Measurements from ENCODE around the gene TMEM243. TPM values are rescaled to one million over a fixed set of nuclear protein-coding genes. Genes with fewer than 3 reads are reported as not detected.
A peak's percentile ranks its signal among the peaks of the same experiment; 100 is the strongest.

The TMEM243 gene
- total and polyA plus RNA-seq, 2 experiments from 2014 or later, result 44.5 to 82.5 TPM

DNA sequence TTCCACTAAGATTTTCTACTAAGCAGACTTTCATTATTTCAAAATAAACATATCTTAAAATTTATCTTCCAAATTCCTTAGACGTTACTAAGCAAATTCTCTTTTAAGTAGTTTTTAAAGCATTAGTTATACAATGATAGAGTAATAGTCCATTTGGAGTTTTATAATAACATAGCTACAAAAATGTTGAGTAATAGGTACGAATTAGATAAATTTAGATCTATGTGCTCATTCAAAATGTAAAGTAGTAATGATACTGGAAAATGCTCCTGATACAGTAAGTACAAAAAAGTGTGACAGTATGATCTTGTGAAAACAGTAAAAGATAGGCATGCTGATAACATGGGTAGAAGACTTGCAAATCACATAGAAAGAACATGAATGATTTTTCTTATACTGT is 62.8 kb downstream of the TMEM243 start:
- Histone ChIP-seq H3K27me3 (ENCODE audit: insufficient read depth) (no peaks in the 10 kb centered on the region), H3K4me1 (ENCODE audit: insufficient read depth) (0 out of 2 replicates have a peak, but pooled peaks cover 8% of the 10 kb centered on the region), H3K79me2 (replicated peaks; ENCODE audit: insufficient read depth) (peaks cover 90% of the 10 kb centered on the region), H3K4me2 (no peak overlapping the region), H3K4me3 (peak overlapping the region; percentile 7; the same call in 1 of the 2 replicates), H3F3A (replicated peaks; ENCODE audit: low read depth) (no peaks in the 10 kb centered on the region), H3K36me3 (ENCODE audit: insufficient read depth) (no peaks in the 10 kb centered on the region; the same call in 1 of the 2 replicates), H3K9me2 (ENCODE audit: insufficient read depth) (no peaks in the 10 kb centered on the region), H4K20me1 (replicated peaks; ENCODE audit: insufficient read depth) (peaks cover 43% of the 10 kb centered on the region), H3K27ac (ENCODE audit: low read depth) (no peak overlapping the region), H2AFZ (no peak overlapping the region)
- Mint-ChIP-seq H3K9me3 (0 out of 3 replicates have a peak, but pooled peaks cover 3% of the 10 kb centered on the region), H3K27ac (peak overlapping the region; percentile 46; the same call in 1 of the 2 replicates), H3K27me3 (ENCODE audit: insufficient read depth, low read depth, poor library complexity) (peaks cover 11% of the 10 kb centered on the region), H3K4me1 (peaks cover 22% of the 10 kb centered on the region), H3K36me3 (ENCODE audit: low read depth) (peaks cover 21% of the 10 kb centered on the region), H3K4me3 (no peak overlapping the region)
- TF ChIP-seq CTCF (conservative IDR thresholded peaks at IDR 0.05; ENCODE audit: low read depth in 2 of 2) (no peak), JUNB (IDR thresholded peaks at IDR 0.05; ENCODE audit: unreplicated experiment) (no peak), STAT1 (IDR thresholded peaks at IDR 0.05; ENCODE audit: unreplicated experiment) (no peak), CREB1 (CRISPR knock-in tag; IDR thresholded peaks at IDR 0.05; ENCODE audit: low read depth) (no peak), EZH2 (IDR thresholded peaks at IDR 0.05; ENCODE audit: low read depth, unreplicated experiment) (no peak), NANOG (IDR thresholded peaks at IDR 0.05; ENCODE audit: borderline replicate concordance) (no peak), ZNF331 (CRISPR knock-in tag; IDR thresholded peaks at IDR 0.05; ENCODE audit: low read depth) (no peak), EZH2phosphoT487 (IDR thresholded peaks at IDR 0.05; ENCODE audit: unreplicated experiment) (no peak), ZNF114 (CRISPR knock-in tag; IDR thresholded peaks at IDR 0.05) (no peak), POLR2AphosphoS5 (IDR thresholded peaks at IDR 0.05; ENCODE audit: low read depth) (no peak)
- TF ChIP-seq, protein P1, sequence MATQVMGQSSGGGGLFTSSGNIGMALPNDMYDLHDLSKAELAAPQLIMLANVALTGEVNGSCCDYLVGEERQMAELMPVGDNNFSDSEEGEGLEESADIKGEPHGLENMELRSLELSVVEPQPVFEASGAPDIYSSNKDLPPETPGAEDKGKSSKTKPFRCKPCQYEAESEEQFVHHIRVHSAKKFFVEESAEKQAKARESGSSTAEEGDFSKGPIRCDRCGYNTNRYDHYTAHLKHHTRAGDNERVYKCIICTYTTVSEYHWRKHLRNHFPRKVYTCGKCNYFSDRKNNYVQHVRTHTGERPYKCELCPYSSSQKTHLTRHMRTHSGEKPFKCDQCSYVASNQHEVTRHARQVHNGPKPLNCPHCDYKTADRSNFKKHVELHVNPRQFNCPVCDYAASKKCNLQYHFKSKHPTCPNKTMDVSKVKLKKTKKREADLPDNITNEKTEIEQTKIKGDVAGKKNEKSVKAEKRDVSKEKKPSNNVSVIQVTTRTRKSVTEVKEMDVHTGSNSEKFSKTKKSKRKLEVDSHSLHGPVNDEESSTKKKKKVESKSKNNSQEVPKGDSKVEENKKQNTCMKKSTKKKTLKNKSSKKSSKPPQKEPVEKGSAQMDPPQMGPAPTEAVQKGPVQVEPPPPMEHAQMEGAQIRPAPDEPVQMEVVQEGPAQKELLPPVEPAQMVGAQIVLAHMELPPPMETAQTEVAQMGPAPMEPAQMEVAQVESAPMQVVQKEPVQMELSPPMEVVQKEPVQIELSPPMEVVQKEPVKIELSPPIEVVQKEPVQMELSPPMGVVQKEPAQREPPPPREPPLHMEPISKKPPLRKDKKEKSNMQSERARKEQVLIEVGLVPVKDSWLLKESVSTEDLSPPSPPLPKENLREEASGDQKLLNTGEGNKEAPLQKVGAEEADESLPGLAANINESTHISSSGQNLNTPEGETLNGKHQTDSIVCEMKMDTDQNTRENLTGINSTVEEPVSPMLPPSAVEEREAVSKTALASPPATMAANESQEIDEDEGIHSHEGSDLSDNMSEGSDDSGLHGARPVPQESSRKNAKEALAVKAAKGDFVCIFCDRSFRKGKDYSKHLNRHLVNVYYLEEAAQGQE (IDR thresholded peaks at IDR 0.05; ENCODE audit: unreplicated experiment), result no peak
- TF ChIP-seq, protein P2, sequence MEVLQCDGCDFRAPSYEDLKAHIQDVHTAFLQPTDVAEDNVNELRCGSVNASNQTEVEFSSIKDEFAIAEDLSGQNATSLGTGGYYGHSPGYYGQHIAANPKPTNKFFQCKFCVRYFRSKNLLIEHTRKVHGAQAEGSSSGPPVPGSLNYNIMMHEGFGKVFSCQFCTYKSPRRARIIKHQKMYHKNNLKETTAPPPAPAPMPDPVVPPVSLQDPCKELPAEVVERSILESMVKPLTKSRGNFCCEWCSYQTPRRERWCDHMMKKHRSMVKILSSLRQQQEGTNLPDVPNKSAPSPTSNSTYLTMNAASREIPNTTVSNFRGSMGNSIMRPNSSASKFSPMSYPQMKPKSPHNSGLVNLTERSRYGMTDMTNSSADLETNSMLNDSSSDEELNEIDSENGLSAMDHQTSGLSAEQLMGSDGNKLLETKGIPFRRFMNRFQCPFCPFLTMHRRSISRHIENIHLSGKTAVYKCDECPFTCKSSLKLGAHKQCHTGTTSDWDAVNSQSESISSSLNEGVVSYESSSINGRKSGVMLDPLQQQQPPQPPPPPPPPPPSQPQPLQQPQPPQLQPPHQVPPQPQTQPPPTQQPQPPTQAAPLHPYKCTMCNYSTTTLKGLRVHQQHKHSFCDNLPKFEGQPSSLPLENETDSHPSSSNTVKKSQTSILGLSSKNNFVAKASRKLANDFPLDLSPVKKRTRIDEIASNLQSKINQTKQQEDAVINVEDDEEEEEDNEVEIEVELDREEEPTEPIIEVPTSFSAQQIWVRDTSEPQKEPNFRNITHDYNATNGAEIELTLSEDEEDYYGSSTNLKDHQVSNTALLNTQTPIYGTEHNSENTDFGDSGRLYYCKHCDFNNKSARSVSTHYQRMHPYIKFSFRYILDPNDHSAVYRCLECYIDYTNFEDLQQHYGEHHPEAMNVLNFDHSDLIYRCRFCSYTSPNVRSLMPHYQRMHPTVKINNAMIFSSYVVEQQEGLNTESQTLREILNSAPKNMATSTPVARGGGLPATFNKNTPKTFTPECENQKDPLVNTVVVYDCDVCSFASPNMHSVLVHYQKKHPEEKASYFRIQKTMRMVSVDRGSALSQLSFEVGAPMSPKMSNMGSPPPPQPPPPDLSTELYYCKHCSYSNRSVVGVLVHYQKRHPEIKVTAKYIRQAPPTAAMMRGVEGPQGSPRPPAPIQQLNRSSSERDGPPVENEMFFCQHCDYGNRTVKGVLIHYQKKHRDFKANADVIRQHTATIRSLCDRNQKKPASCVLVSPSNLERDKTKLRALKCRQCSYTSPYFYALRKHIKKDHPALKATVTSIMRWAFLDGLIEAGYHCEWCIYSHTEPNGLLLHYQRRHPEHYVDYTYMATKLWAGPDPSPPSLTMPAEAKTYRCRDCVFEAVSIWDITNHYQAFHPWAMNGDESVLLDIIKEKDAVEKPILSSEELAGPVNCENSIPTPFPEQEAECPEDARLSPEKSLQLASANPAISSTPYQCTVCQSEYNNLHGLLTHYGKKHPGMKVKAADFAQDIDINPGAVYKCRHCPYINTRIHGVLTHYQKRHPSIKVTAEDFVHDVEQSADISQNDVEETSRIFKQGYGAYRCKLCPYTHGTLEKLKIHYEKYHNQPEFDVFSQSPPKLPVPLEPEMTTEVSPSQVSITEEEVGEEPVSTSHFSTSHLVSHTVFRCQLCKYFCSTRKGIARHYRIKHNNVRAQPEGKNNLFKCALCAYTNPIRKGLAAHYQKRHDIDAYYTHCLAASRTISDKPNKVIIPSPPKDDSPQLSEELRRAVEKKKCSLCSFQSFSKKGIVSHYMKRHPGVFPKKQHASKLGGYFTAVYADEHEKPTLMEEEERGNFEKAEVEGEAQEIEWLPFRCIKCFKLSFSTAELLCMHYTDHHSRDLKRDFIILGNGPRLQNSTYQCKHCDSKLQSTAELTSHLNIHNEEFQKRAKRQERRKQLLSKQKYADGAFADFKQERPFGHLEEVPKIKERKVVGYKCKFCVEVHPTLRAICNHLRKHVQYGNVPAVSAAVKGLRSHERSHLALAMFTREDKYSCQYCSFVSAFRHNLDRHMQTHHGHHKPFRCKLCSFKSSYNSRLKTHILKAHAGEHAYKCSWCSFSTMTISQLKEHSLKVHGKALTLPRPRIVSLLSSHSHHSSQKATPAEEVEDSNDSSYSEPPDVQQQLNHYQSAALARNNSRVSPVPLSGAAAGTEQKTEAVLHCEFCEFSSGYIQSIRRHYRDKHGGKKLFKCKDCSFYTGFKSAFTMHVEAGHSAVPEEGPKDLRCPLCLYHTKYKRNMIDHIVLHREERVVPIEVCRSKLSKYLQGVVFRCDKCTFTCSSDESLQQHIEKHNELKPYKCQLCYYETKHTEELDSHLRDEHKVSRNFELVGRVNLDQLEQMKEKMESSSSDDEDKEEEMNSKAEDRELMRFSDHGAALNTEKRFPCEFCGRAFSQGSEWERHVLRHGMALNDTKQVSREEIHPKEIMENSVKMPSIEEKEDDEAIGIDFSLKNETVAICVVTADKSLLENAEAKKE (CRISPR knock-in tag; IDR thresholded peaks at IDR 0.05), result no peak
- TF ChIP-seq, protein P3, sequence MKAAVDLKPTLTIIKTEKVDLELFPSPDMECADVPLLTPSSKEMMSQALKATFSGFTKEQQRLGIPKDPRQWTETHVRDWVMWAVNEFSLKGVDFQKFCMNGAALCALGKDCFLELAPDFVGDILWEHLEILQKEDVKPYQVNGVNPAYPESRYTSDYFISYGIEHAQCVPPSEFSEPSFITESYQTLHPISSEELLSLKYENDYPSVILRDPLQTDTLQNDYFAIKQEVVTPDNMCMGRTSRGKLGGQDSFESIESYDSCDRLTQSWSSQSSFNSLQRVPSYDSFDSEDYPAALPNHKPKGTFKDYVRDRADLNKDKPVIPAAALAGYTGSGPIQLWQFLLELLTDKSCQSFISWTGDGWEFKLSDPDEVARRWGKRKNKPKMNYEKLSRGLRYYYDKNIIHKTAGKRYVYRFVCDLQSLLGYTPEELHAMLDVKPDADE (IDR thresholded peaks at IDR 0.05), result no peak
- no peak for DNase-seq (ENCODE audit: low spot score)
- ATAC-seq, result no peak

Measured in GM23338 (cell line).